ENCODE data around the gene WBP4.

Gene WBP4

GRCh38 chr13:41059456-41060081 is 1.7 kb upstream of the WBP4 start:
- POLR2A ChIA-PET: interaction anchor here (1.3 kb wide), 1 partner anchor 9 kb away, joined by 3 read pairs; no protein-coding TSS in a partner anchor
- DNase-seq (ENCODE audit: low read depth, low spot score): no peak

GRCh38 chr13:41060082-41060723 is 1.1 kb upstream of the WBP4 start:
- CTCF ChIA-PET: interaction anchor here (1.2 to 2.4 kb wide), 6 partner anchors 14 to 282 kb away, joined by 3 to 9 read pairs (median 4); partner anchors contain the start of gene SLC25A15
- POLR2A ChIA-PET: interaction anchor here (0.7 to 1.3 kb wide), 5 partner anchors 10 to 271 kb away, joined by 3 to 6 read pairs (median 3); partner anchors contain the start of gene SLC25A15
- DNase-seq (ENCODE audit: low read depth, low spot score): no peak
- peak; percentile 42 for TF ChIP-seq CTCF (IDR thresholded peaks at IDR 0.05; ENCODE audit: insufficient read depth, low read length, missing control alignments)
- H3K4me3 ChIP-seq (ENCODE audit: low read depth, low read length): peak overlapping the region; percentile 87

More at GRCh38 chr13:41059456-41060081, 1.7 kb upstream of the WBP4 start:
- TF ChIP-seq CTCF (IDR thresholded peaks at IDR 0.05; ENCODE audit: insufficient read depth, low read length, missing control alignments): no peak
- CTCF ChIA-PET: interaction anchor here (1.2 to 2.4 kb wide), 5 partner anchors 14 to 281 kb away, joined by 3 to 9 read pairs (median 5); partner anchors contain the start of gene SLC25A15
- peak overlapping the region; percentile 87 for H3K4me3 ChIP-seq (ENCODE audit: low read depth, low read length)

GRCh38 chr13:41060724-41061074 is 610 bp upstream of the WBP4 start:
- peak overlapping the region; percentile 87 for H3K4me3 ChIP-seq (ENCODE audit: low read depth, low read length)
- DNase-seq (ENCODE audit: low read depth, low spot score): no peak
- POLR2A ChIA-PET: interaction anchor here (0.6 to 1.3 kb wide), 10 partner anchors 10 to 273 kb away, joined by 3 to 7 read pairs (median 3); partner anchors contain the start of genes ELF1 and SLC25A15
- CTCF ChIA-PET: interaction anchor here (1.6 to 2.4 kb wide), 4 partner anchors 13 to 283 kb away, joined by 4 to 9 read pairs (median 6); no protein-coding TSS in a partner anchor
- no peak for TF ChIP-seq CTCF (IDR thresholded peaks at IDR 0.05; ENCODE audit: insufficient read depth, low read length, missing control alignments)

GRCh38 chr13:41061914-41062837 is 867 bp downstream of the WBP4 start:
- no peak for TF ChIP-seq CTCF (IDR thresholded peaks at IDR 0.05; ENCODE audit: insufficient read depth, low read length, missing control alignments)
- CTCF ChIA-PET: interaction anchor here (0.6 to 1.0 kb wide), 2 partner anchors 11 to 12 kb away, joined by 3 read pairs; no protein-coding TSS in a partner anchor
- no peak for DNase-seq (ENCODE audit: low read depth, low spot score)
- POLR2A ChIA-PET: interaction anchor here (1.2 kb wide), 2 partner anchors 19 to 141 kb away, joined by 3 to 4 read pairs; no protein-coding TSS in a partner anchor
- peak overlapping the region; percentile 87 for H3K4me3 ChIP-seq (ENCODE audit: low read depth, low read length)

- no peak overlapping the region for H3K4me3 ChIP-seq (ENCODE audit: low read depth, low read length)
- ChIA-PET CTCF (interaction anchor here (1.2 to 1.4 kb wide), 3 partner anchors 10 kb away, joined by 3 to 9 read pairs (median 8); no protein-coding TSS in a partner anchor), POLR2A (no interaction called here)
- no peak for DNase-seq (ENCODE audit: low read depth, low spot score)
- no peak for TF ChIP-seq CTCF (IDR thresholded peaks at IDR 0.05; ENCODE audit: insufficient read depth, low read length, missing control alignments)
Measured at GRCh38 chr13:41064493-41064892, 3.2 kb downstream of the WBP4 start.
